CD8-positive, alpha-beta memory T cell (primary cell): ENCODE data around the gene SFTPB. TPM values are rescaled to one million over a fixed set of nuclear protein-coding genes. Genes with fewer than 3 reads are reported as not detected.
A peak's percentile ranks its signal among the peaks of the same experiment; 100 is the strongest.
"Not testable (repeated sequence)": the region's sequence is repeated elsewhere in the genome, so short reads cannot be mapped to it uniquely, and the experiment has no call there.

Experiments
- CTCF ChIA-PET: fragments of 350-600 bp; sonication (Branson Sonifier 250); formaldehyde crosslinking; loops from one replicate; lab custom pipeline; 2021; ENCODE audit warnings: antibody characterized with exemption; lab: Charles Lee
- POLR2A ChIA-PET: fragments of 350-600 bp; sonication (Branson Sonifier 250); formaldehyde crosslinking; loops from one replicate; lab custom pipeline; 2021; ENCODE audit warnings: antibody characterized with exemption; lab: Charles Lee
- DNase-seq, 5 donors: peaks; one replicate each; pipeline versions ENCODE4 v3.0.0 to v3.0.0-alpha.2; 2020 to 2022; ENCODE audit warnings: mixed read lengths in 1 of 5
- H3K27ac ChIP-seq: one replicate; pipeline ENCODE4 v1.7.0; 2013; ENCODE audit warnings: low read depth, mild to moderate bottlenecking, low read length, moderate library complexity
- H3K27me3 ChIP-seq: 2 replicates; pipeline ENCODE4 v1.7.0; 2013; ENCODE audit warnings: low read length, mild to moderate bottlenecking; ENCODE audit not compliant: insufficient read depth, poor library complexity, severe bottlenecking
- H3K36me3 ChIP-seq: 2 replicates; pipeline ENCODE4 v1.7.0; 2013; ENCODE audit warnings: mild to moderate bottlenecking, low read length, moderate library complexity; ENCODE audit not compliant: insufficient read depth
- H3K4me1 ChIP-seq: 2 replicates; pipeline ENCODE4 v1.7.0; 2013; ENCODE audit warnings: mild to moderate bottlenecking, low read length, moderate library complexity; ENCODE audit not compliant: insufficient read depth
- H3K4me3 ChIP-seq: 2 replicates; pipeline ENCODE4 v1.7.0; 2013; ENCODE audit warnings: mild to moderate bottlenecking, low read length
- H3K9me3 ChIP-seq: 2 replicates; pipeline ENCODE4 v1.7.0; 2013; ENCODE audit warnings: mild to moderate bottlenecking, low read length
- H3K27ac Mint-ChIP-seq, 8 donors: one replicate each; pipeline ENCODE4 v1.8.0; 2020 to 2021; ENCODE audit warnings: mixed read lengths in 8 of 8, mild to moderate bottlenecking in 6 of 8, inconsistent platforms in 3 of 8, moderate library complexity in 3 of 8
- H3K27me3 Mint-ChIP-seq, 2 donors: one replicate each; pipeline ENCODE4 v1.8.0; 2020 to 2021; ENCODE audit warnings: mixed read lengths in 2 of 2, mild to moderate bottlenecking in 1 of 2, moderate library complexity in 1 of 2
- H3K36me3 Mint-ChIP-seq, 3 donors: one replicate each; pipeline ENCODE4 v1.8.0; 2020 to 2021; ENCODE audit warnings: mixed read lengths in 3 of 3, inconsistent platforms in 1 of 3, mild to moderate bottlenecking in 1 of 3
- H3K4me1 Mint-ChIP-seq, 3 donors: one replicate each; pipeline ENCODE4 v1.8.0; 2020 to 2021; ENCODE audit warnings: mixed read lengths in 3 of 3, inconsistent platforms in 1 of 3, mild to moderate bottlenecking in 1 of 3
- H3K4me3 Mint-ChIP-seq, 7 donors: one replicate each; pipeline ENCODE4 v1.8.0; 2020 to 2021; ENCODE audit warnings: mixed read lengths in 7 of 7, mild to moderate bottlenecking in 6 of 7, moderate library complexity in 4 of 7, inconsistent platforms in 2 of 7
- H3K9me3 Mint-ChIP-seq, 5 donors: one replicate each; pipeline ENCODE4 v1.8.0; 2020 to 2022; ENCODE audit warnings: mixed read lengths in 5 of 5, mild to moderate bottlenecking in 3 of 5, moderate library complexity in 2 of 5, inconsistent platforms in 1 of 5
- polyA plus RNA-seq: library from polyadenylated mRNA; unstranded; fragments of 300-500 nt; fragmentation: Illumina TruSeq; gene quantifications from one replicate; pipeline ENCODE4 v1.2.3, GENCODE V29; 2021
- total RNA-seq, 2 experiments: library from RNA; stranded (reverse); gene quantifications; one replicate each; pipeline ENCODE4 v1.2.3, GENCODE V29; 2021

Gene SFTPB
- total RNA-seq: not detected
- polyA plus RNA-seq: not detected

- Histone ChIP-seq H3K36me3 (no peaks in the 10 kb centered on the region), H3K27ac (no peak within 1 kb of the TSS), H3K4me1 (no peaks in the 10 kb centered on the region), H3K27me3 (no peaks in the 10 kb centered on the region), H3K9me3 (no peaks in the 10 kb centered on the region), H3K4me3 (no peak within 1 kb of the TSS)
- H3K27me3 Mint-ChIP-seq: peaks cover 0 to 3% of the 10 kb centered on the region in 2 donors
- no peaks in the 10 kb centered on the region for H3K4me1 Mint-ChIP-seq
- ChIA-PET CTCF (interaction anchor here (1.1 kb wide), 1 partner anchor 11 kb away, joined by 3 read pairs; no protein-coding TSS in a partner anchor), POLR2A (no interaction called here)
- no peaks in the 10 kb centered on the region for H3K9me3 Mint-ChIP-seq
- DNase-seq: no peak
- no peak within 1 kb of the TSS for H3K4me3 Mint-ChIP-seq
- H3K27ac Mint-ChIP-seq: peak within 1 kb of the TSS in 2 of 8 donors; percentile 22 to 26
- no peaks in the 10 kb centered on the region for H3K36me3 Mint-ChIP-seq
Measured at GRCh38 chr2:85668009-85668856, at the start of gene SFTPB. Gene SFTPB, minus strand, starts transcription at chr2:85668199. Its CDS starts 16 bp downstream, at chr2:85668183.

- no peaks in the 10 kb centered on the region for H3K4me1 Mint-ChIP-seq
- Histone ChIP-seq H3K27ac (no peak overlapping the region), H3K4me1 (no peaks in the 10 kb centered on the region), H3K9me3 (no peaks in the 10 kb centered on the region), H3K36me3 (no peaks in the 10 kb centered on the region), H3K4me3 (no peak overlapping the region), H3K27me3 (no peaks in the 10 kb centered on the region)
- DNase-seq: no peak
- no peaks in the 10 kb centered on the region for H3K36me3 Mint-ChIP-seq
- H3K27me3 Mint-ChIP-seq: peaks cover 8 to 14% of the 10 kb centered on the region in 2 donors
- CTCF ChIA-PET: interaction anchor here (1.2 to 1.8 kb wide), 3 partner anchors 8 to 11 kb away, joined by 3 to 5 read pairs (median 4); no protein-coding TSS in a partner anchor
- H3K27ac Mint-ChIP-seq: no peak overlapping the region
- H3K9me3 Mint-ChIP-seq: peaks cover 0 to 2% (median 0%) of the 10 kb centered on the region in 5 donors
- POLR2A ChIA-PET: no interaction called here
- H3K4me3 Mint-ChIP-seq: no peak overlapping the region
Measured at GRCh38 chr2:85717308-85718008, 49.5 kb upstream of the SFTPB start.

- Mint-ChIP-seq H3K36me3 (no peaks in the 10 kb centered on the region), H3K27ac (no peak overlapping the region), H3K4me3 (no peak overlapping the region), H3K4me1 (no peaks in the 10 kb centered on the region), H3K9me3 (peaks cover 0 to 2% (median 0%) of the 10 kb centered on the region in 5 donors), H3K27me3 (peaks cover 8 to 14% of the 10 kb centered on the region in 2 donors)
- no peaks in the 10 kb centered on the region for H3K36me3 ChIP-seq
- no peaks in the 10 kb centered on the region for H3K4me1 ChIP-seq
- H3K4me3 ChIP-seq: no peak overlapping the region
- no peak overlapping the region for H3K27ac ChIP-seq
- ChIA-PET CTCF (interaction anchor here (1.4 to 1.8 kb wide), 2 partner anchors 9 to 12 kb away, joined by 3 to 5 read pairs; no protein-coding TSS in a partner anchor), POLR2A (no interaction called here)
- H3K27me3 ChIP-seq: no peaks in the 10 kb centered on the region
- DNase-seq: no peak
- no peaks in the 10 kb centered on the region for H3K9me3 ChIP-seq
Measured at GRCh38 chr2:85716346-85716914, 48.4 kb upstream of the SFTPB start.

- CTCF ChIA-PET: interaction anchor here (0.7 to 1.4 kb wide), 3 partner anchors 8 to 27 kb away, joined by 3 to 5 read pairs (median 3); no protein-coding TSS in a partner anchor
- no peaks in the 10 kb centered on the region for H3K9me3 ChIP-seq
- no peaks in the 10 kb centered on the region for H3K9me3 Mint-ChIP-seq
- H3K27me3 Mint-ChIP-seq: peaks cover 14% of the 10 kb centered on the region in 2 donors
- H3K4me1 ChIP-seq: no peaks in the 10 kb centered on the region
- H3K36me3 ChIP-seq: no peaks in the 10 kb centered on the region
- DNase-seq: no peak
- POLR2A ChIA-PET: interaction anchor here (0.6 kb wide), 1 partner anchor 113 kb away, joined by 4 read pairs; no protein-coding TSS in a partner anchor
- H3K27ac Mint-ChIP-seq: no peak overlapping the region
- no peaks in the 10 kb centered on the region for H3K27me3 ChIP-seq
- no peak overlapping the region for H3K27ac ChIP-seq
- H3K4me1 Mint-ChIP-seq: no peaks in the 10 kb centered on the region
- no peaks in the 10 kb centered on the region for H3K36me3 Mint-ChIP-seq
- H3K4me3 Mint-ChIP-seq: no peak overlapping the region
- no peak overlapping the region for H3K4me3 ChIP-seq
Measured at GRCh38 chr2:85714841-85715240, 46.8 kb upstream of the SFTPB start.

DNA sequence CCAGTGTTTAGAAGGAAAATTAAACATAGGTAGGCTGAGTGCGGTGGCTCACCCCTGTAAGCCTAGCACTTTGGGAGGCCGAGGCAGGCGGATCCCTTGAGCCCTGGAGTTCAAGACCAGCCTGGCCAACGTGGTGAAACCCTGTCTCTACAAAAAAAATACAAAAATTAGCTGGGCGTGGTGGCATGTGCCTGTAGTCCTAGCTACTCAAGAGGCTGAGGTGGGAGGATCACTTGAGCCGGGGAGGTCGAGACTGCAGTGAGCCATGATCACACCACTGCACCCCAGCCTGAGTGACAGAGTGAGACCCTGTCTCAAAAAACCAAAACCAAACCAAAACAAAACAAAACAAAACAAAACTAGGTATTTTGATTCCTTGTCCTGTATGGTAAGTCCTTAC, 46.4 kb upstream of the SFTPB start:
- H3K9me3 ChIP-seq, H3K4me1 Mint-ChIP-seq, H3K4me3 ChIP-seq, H3K36me3 Mint-ChIP-seq, H3K4me1 ChIP-seq, H3K27ac Mint-ChIP-seq, H3K9me3 Mint-ChIP-seq, H3K4me3 Mint-ChIP-seq, H3K27me3 ChIP-seq, DNase-seq, H3K36me3 ChIP-seq, H3K27ac ChIP-seq: not testable (repeated sequence)
- H3K27me3 Mint-ChIP-seq: peaks cover 14 to 15% of the 10 kb centered on the region in 2 donors
- ChIA-PET CTCF (interaction anchor here (0.7 to 1.7 kb wide), 3 partner anchors 9 to 35 kb away, joined by 3 to 5 read pairs (median 4); no protein-coding TSS in a partner anchor), POLR2A (interaction anchor here (0.6 kb wide), 1 partner anchor 113 kb away, joined by 4 read pairs; no protein-coding TSS in a partner anchor)

DNA sequence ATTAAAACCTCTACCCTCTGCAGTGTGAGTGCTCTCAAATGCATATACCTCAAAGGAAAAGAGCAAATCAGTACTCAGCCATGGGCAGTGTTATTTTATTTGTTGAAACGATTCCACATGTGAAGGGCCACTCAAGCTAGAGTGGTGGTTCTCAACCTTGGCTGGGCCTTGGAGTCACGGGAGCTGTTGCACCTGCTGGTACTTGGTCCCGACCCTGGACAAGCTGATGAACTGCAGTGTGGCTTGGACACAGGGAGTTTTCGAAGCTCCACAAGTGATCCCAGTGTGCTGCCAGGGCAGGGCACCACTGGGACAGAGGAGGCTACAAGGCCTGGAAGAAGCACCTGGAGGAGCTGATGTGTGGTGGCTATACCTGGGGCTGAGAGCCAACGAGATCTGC, 45.8 kb upstream of the SFTPB start:
- H3K27ac Mint-ChIP-seq: no peak overlapping the region
- no peaks in the 10 kb centered on the region for H3K27me3 ChIP-seq
- CTCF ChIA-PET: interaction anchor here (1.4 to 1.7 kb wide), 2 partner anchors 15 to 35 kb away, joined by 4 to 5 read pairs; no protein-coding TSS in a partner anchor

DNA sequence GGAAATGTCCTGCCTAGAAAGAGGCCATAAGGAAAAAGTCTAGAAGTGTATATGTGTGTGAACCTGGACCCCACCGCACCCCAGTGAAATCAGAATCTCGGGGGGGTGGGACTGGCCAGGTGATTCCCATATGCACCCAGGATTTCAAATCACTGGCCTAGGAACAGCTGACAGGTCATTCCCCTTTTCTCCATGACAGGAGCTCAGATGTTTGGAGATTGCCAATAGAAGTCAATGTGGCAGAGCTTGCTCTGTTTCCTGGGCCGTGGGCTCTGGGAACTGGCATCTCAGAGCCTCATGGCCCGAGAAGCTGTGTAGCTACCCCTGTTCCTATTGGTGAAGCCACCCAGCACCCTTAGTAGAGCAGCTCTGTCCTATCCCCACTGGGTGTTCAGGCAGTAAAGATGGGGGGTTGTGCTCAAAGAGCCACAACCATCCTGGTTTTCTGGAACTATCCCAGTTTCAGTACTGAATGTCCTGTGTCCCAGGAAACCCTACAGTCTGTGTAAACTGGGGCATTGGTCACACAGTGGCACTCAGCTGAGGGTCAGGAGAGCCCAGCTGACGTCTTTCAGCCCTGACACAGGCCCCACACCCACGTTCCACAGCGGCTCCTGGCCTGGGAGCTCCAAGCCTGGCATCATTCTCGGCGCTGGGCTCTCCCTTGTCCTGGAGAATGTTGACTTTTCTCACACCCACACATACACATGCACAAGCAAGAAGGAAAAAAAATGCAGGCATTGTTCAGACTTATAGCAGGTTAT, 45.0 kb upstream of the SFTPB start:
- POLR2A ChIA-PET: no interaction called here

More for the DNA sequence above, 45.8 kb upstream of the SFTPB start:
- H3K9me3 Mint-ChIP-seq: no peaks in the 10 kb centered on the region
- H3K4me1 ChIP-seq: no peaks in the 10 kb centered on the region
- no peak overlapping the region for H3K27ac ChIP-seq
- no peaks in the 10 kb centered on the region for H3K4me1 Mint-ChIP-seq
- peaks cover 12 to 16% of the 10 kb centered on the region in 2 donors for H3K27me3 Mint-ChIP-seq
- no peak overlapping the region for H3K4me3 ChIP-seq
- no peak overlapping the region for H3K4me3 Mint-ChIP-seq
- H3K9me3 ChIP-seq: no peaks in the 10 kb centered on the region
- no peaks in the 10 kb centered on the region for H3K36me3 ChIP-seq
- POLR2A ChIA-PET: no interaction called here
- no peaks in the 10 kb centered on the region for H3K36me3 Mint-ChIP-seq
- DNase-seq: no peak

More for the DNA sequence above, 45.0 kb upstream of the SFTPB start:
- Histone ChIP-seq H3K27ac (no peak overlapping the region), H3K9me3 (no peaks in the 10 kb centered on the region), H3K4me3 (no peak overlapping the region), H3K4me1 (no peaks in the 10 kb centered on the region), H3K36me3 (no peaks in the 10 kb centered on the region), H3K27me3 (no peaks in the 10 kb centered on the region)
- no peaks in the 10 kb centered on the region for H3K9me3 Mint-ChIP-seq
- H3K27me3 Mint-ChIP-seq: peaks cover 13 to 15% of the 10 kb centered on the region in 2 donors
- DNase-seq: no peak
- H3K36me3 Mint-ChIP-seq: no peaks in the 10 kb centered on the region
- CTCF ChIA-PET: interaction anchor here (1.4 to 1.7 kb wide), 2 partner anchors 34 to 75 kb away, joined by 4 read pairs; no protein-coding TSS in a partner anchor
- H3K27ac Mint-ChIP-seq: no peak overlapping the region
- no peak overlapping the region for H3K4me3 Mint-ChIP-seq
- no peaks in the 10 kb centered on the region for H3K4me1 Mint-ChIP-seq
